Measurements from ENCODE around the gene H1-8. TPM values are rescaled to one million over a fixed set of nuclear protein-coding genes. Genes with fewer than 3 reads are reported as not detected.

H1-8 gene
- total RNA-seq, 1 experiment from 2014 or later: not detected

DNA sequence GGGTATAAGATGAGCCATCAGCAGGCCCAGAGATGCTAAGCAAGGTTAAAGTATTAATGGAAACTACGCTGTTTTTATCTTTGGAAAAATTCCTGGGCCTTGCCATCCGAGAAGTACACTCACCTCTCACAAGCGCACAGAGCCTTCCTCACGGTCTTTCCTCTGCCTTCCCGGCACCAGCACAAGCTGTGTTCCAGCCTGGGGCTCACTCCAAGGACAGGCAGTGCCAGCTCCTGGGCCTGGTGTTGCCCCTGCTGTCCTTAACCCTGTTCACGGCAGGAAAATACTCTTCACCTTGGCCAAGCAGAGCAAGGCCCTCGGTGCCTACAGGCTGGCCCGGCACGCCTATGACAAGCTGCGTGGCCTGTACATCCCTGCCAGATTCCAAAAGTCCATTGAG is 28.9 kb upstream of the H1-8 start:
- DNase-seq (ENCODE audit: low read depth, low spot score) (no peak), ATAC-seq (no peak)
- Histone ChIP-seq H3K27me3 (ENCODE audit: insufficient read depth, low read length) (no peaks in the 10 kb centered on the region), H3K9ac (ENCODE audit: low read length) (no peak overlapping the region), H3K4me2 (ENCODE audit: low read length) (no peak overlapping the region), H3K36me3 (ENCODE audit: control insufficient read depth in 1 of 2, insufficient read depth in 2 of 2, low read length in 2 of 2) (no peaks in the 10 kb centered on the region), H3K9me2 (ENCODE audit: insufficient read depth) (no peaks in the 10 kb centered on the region), H3K4me1 (ENCODE audit: control insufficient read depth in 1 of 2, insufficient read depth in 2 of 2, low read length in 2 of 2) (no peaks in the 10 kb centered on the region), H4K20me1 (ENCODE audit: insufficient read depth) (no peaks in the 10 kb centered on the region), H3K4me3 (replicated peaks in 1 of 2; ENCODE audit: low read depth in 1 of 2, low read length in 2 of 2) (no peak overlapping the region), H3K27ac (ENCODE audit: low read depth, low read length) (no peak overlapping the region), H3K9me3 (ENCODE audit: control insufficient read depth in 1 of 2, insufficient read depth in 1 of 2, low read depth in 1 of 2, low read length in 2 of 2) (no peaks in the 10 kb centered on the region), H2AFZ (ENCODE audit: low read depth, low read length, poor library complexity, severe bottlenecking) (no peak overlapping the region), H3K79me2 (ENCODE audit: insufficient read depth, low read length) (no peaks in the 10 kb centered on the region)
- RAD21 ChIA-PET (ENCODE audit: low non-redundant PET in 1 of 2, low total read pairs in 2 of 2, uncharacterized antibody in 2 of 2, unreplicated experiment in 2 of 2): no interaction called here
- BruUV-seq (replicated peaks): no TSS peak
- CTCF ChIA-PET: no interaction called here
- TF ChIP-seq ZNF274 (IDR thresholded peaks at IDR 0.05; ENCODE audit: low read depth, low read length) (no peak), EGR1 (IDR thresholded peaks at IDR 0.05; ENCODE audit: low read depth) (no peak), JUND (IDR thresholded peaks at IDR 0.05) (no peak), TCF7L2 (IDR thresholded peaks at IDR 0.05; ENCODE audit: borderline replicate concordance, extremely low read depth, insufficient read depth, insufficient read length) (no peak), CBX3 (IDR thresholded peaks at IDR 0.05; ENCODE audit: low read depth) (no peak), SIN3A (IDR thresholded peaks at IDR 0.05; ENCODE audit: low read depth) (no peak), YY1 (IDR thresholded peaks at IDR 0.05; ENCODE audit: extremely low read depth, insufficient replicate concordance, low read depth, low read length) (no peak), EZH2 (IDR thresholded peaks at IDR 0.05) (no peak), SRF (IDR thresholded peaks at IDR 0.05; ENCODE audit: low read depth) (no peak), ZFX (IDR thresholded peaks at IDR 0.05) (no peak), FOSL1 (IDR thresholded peaks at IDR 0.05; ENCODE audit: low read depth) (no peak), SP1 (IDR thresholded peaks at IDR 0.05; ENCODE audit: low read depth) (no peak), POLR2A (IDR thresholded peaks at IDR 0.05; ENCODE audit: borderline replicate concordance, extremely low read depth, insufficient read depth, insufficient read length) (no peak), ELF1 (IDR thresholded peaks at IDR 0.05; ENCODE audit: borderline replicate concordance, low read depth) (no peak), POLR2AphosphoS5 (IDR thresholded peaks at IDR 0.05; ENCODE audit: low read depth, low read length) (no peak)
- TF ChIP-seq, protein P1, sequence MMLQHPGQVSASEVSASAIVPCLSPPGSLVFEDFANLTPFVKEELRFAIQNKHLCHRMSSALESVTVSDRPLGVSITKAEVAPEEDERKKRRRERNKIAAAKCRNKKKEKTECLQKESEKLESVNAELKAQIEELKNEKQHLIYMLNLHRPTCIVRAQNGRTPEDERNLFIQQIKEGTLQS (IDR thresholded peaks at IDR 0.05): no peak
- TF ChIP-seq, protein P2, sequence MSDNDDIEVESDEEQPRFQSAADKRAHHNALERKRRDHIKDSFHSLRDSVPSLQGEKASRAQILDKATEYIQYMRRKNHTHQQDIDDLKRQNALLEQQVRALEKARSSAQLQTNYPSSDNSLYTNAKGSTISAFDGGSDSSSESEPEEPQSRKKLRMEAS (IDR thresholded peaks at IDR 0.05): no peak
- TF ChIP-seq, protein P3, sequence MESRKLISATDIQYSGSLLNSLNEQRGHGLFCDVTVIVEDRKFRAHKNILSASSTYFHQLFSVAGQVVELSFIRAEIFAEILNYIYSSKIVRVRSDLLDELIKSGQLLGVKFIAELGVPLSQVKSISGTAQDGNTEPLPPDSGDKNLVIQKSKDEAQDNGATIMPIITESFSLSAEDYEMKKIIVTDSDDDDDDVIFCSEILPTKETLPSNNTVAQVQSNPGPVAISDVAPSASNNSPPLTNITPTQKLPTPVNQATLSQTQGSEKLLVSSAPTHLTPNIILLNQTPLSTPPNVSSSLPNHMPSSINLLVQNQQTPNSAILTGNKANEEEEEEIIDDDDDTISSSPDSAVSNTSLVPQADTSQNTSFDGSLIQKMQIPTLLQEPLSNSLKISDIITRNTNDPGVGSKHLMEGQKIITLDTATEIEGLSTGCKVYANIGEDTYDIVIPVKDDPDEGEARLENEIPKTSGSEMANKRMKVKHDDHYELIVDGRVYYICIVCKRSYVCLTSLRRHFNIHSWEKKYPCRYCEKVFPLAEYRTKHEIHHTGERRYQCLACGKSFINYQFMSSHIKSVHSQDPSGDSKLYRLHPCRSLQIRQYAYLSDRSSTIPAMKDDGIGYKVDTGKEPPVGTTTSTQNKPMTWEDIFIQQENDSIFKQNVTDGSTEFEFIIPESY (IDR thresholded peaks at IDR 0.05; ENCODE audit: extremely low read depth, insufficient replicate concordance, low read length): no peak
- TF ChIP-seq, protein P4, sequence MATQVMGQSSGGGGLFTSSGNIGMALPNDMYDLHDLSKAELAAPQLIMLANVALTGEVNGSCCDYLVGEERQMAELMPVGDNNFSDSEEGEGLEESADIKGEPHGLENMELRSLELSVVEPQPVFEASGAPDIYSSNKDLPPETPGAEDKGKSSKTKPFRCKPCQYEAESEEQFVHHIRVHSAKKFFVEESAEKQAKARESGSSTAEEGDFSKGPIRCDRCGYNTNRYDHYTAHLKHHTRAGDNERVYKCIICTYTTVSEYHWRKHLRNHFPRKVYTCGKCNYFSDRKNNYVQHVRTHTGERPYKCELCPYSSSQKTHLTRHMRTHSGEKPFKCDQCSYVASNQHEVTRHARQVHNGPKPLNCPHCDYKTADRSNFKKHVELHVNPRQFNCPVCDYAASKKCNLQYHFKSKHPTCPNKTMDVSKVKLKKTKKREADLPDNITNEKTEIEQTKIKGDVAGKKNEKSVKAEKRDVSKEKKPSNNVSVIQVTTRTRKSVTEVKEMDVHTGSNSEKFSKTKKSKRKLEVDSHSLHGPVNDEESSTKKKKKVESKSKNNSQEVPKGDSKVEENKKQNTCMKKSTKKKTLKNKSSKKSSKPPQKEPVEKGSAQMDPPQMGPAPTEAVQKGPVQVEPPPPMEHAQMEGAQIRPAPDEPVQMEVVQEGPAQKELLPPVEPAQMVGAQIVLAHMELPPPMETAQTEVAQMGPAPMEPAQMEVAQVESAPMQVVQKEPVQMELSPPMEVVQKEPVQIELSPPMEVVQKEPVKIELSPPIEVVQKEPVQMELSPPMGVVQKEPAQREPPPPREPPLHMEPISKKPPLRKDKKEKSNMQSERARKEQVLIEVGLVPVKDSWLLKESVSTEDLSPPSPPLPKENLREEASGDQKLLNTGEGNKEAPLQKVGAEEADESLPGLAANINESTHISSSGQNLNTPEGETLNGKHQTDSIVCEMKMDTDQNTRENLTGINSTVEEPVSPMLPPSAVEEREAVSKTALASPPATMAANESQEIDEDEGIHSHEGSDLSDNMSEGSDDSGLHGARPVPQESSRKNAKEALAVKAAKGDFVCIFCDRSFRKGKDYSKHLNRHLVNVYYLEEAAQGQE (IDR thresholded peaks at IDR 0.05; ENCODE audit: low read depth): no peak
- intact Hi-C loops (cut with micrococcal nuclease): no loop called here
- POLR2A ChIA-PET: no interaction called here
